Measurements from ENCODE around the gene IPO4. TPM values are rescaled to one million over a fixed set of nuclear protein-coding genes. Genes with fewer than 3 reads are reported as not detected.

IPO4 gene
- total RNA-seq, 1 experiment from 2014 or later, result 116 TPM

DNA sequence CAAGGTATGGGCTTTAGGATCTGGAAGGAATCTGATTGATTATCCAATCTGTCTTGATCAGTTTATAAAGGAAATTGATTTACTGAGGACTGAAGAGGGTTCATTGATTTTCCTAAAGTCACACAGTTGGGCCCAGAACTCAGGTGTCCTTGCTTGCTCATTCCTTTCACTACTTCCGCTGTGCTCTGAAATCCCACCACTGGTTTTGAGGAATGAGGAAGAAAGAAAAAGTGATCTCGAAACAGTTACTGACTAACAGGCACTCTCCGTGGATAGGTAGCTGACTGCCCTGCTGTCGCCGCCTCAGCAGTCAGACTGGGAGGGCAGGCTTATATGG, 58.3 kb downstream of the IPO4 start, which contains the start of gene FITM1:
Gene FITM1 (plus strand): TSS at position 280 of the 337 bp plus-strand sequence. CDS start 905 bp downstream, outside the sequence.
- no peak within 1 kb of the TSS for H3K56ac ChIP-seq (ENCODE audit: insufficient read length, low read depth, low read length)
- H3K14ac ChIP-seq (ENCODE audit: insufficient read depth, low read length), result no peak within 1 kb of the TSS
- no peak for DNase-seq
- no peak within 1 kb of the TSS for H3K23ac ChIP-seq (ENCODE audit: insufficient read length, low read depth, low read length)
- peaks cover 1% of the 10 kb centered on the region for H3K23me2 ChIP-seq (ENCODE audit: insufficient read length, low read depth, low read length, poor library complexity, severe bottlenecking)
- Mint-ChIP-seq H3K27ac (peak within 1 kb of the TSS in 2 of 3 experiments; percentile 31 to 48; a peak in 2 of 7 replicates), H3K27me3 (ENCODE audit: low read depth) (no peaks in the 10 kb centered on the region), H3K36me3 (ENCODE audit: insufficient read depth in 1 of 3, low read depth in 3 of 3) (no peaks in the 10 kb centered on the region; a peak in 1 of 7 replicates), H3K4me3 (no peak within 1 kb of the TSS), H3K4me1 (peaks cover 4 to 5% of the 10 kb centered on the region in 2 experiments; a peak in 3 of 4 replicates), H3K9me3 (0 out of 5 replicates have a peak, but pooled peaks cover 0 to 2% of the 10 kb centered on the region in 2 experiments)
- H2BK5ac ChIP-seq (ENCODE audit: insufficient read length, low read length), result no peak within 1 kb of the TSS
- no peak within 1 kb of the TSS for H2BK15ac ChIP-seq (ENCODE audit: low read depth, low read length)
- H2BK120ac ChIP-seq (ENCODE audit: low read depth, low read length, poor library complexity, severe bottlenecking), result no peak within 1 kb of the TSS
- H2AFZ ChIP-seq (ENCODE audit: low read length), result no peak within 1 kb of the TSS
- H3K4ac ChIP-seq (ENCODE audit: low read depth, low read length), result no peak within 1 kb of the TSS
- no CpG with 5 or more reads among the region's 5 CpGs for WGBS (ENCODE audit: extremely low coverage, insufficient read length, low lambda C conversion rate)
- H4K91ac ChIP-seq (ENCODE audit: insufficient read length, low read depth, low read length), result no peak within 1 kb of the TSS
- H3K9ac ChIP-seq (ENCODE audit: extremely low read depth, insufficient read length, low read length), result no peak within 1 kb of the TSS
- no peaks in the 10 kb centered on the region for H3K27me3 ChIP-seq (ENCODE audit: insufficient read depth, low read length)
- no peaks in the 10 kb centered on the region for H4K20me1 ChIP-seq (ENCODE audit: control insufficient read depth, insufficient read depth, insufficient read length)
- H3K18ac ChIP-seq (ENCODE audit: insufficient read length, low read depth, low read length), result no peak within 1 kb of the TSS
- H3K4me1 ChIP-seq (ENCODE audit: insufficient read depth, low read length), result no peaks in the 10 kb centered on the region
- H3K79me1 ChIP-seq (ENCODE audit: insufficient read depth, low read depth, low read length, poor library complexity, severe bottlenecking), result no peaks in the 10 kb centered on the region
- H3K9me3 ChIP-seq (ENCODE audit: control insufficient read depth, low read depth, low read length), result no peaks in the 10 kb centered on the region
- no peak within 1 kb of the TSS for H2AK5ac ChIP-seq (ENCODE audit: insufficient read length, low read length)
- H3K79me2 ChIP-seq (ENCODE audit: insufficient read depth, low read length), result no peaks in the 10 kb centered on the region
- no peak within 1 kb of the TSS for H2BK20ac ChIP-seq (ENCODE audit: low read depth, low read length, poor library complexity, severe bottlenecking)
- H3K27ac ChIP-seq (ENCODE audit: insufficient read length, low read depth, low read length), result no peak within 1 kb of the TSS
- TF ChIP-seq, protein P1, sequence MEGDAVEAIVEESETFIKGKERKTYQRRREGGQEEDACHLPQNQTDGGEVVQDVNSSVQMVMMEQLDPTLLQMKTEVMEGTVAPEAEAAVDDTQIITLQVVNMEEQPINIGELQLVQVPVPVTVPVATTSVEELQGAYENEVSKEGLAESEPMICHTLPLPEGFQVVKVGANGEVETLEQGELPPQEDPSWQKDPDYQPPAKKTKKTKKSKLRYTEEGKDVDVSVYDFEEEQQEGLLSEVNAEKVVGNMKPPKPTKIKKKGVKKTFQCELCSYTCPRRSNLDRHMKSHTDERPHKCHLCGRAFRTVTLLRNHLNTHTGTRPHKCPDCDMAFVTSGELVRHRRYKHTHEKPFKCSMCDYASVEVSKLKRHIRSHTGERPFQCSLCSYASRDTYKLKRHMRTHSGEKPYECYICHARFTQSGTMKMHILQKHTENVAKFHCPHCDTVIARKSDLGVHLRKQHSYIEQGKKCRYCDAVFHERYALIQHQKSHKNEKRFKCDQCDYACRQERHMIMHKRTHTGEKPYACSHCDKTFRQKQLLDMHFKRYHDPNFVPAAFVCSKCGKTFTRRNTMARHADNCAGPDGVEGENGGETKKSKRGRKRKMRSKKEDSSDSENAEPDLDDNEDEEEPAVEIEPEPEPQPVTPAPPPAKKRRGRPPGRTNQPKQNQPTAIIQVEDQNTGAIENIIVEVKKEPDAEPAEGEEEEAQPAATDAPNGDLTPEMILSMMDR (conservative IDR thresholded peaks at IDR 0.05), result no peak
- H3T11ph ChIP-seq (ENCODE audit: low read length), result no peak within 1 kb of the TSS
- H4K8ac ChIP-seq (replicated peaks; ENCODE audit: insufficient read length, low read depth, low read length), result no peak within 1 kb of the TSS
- no peak within 1 kb of the TSS for H4K5ac ChIP-seq (ENCODE audit: insufficient read length, low read depth, low read length)
- no peak within 1 kb of the TSS for H3K4me2 ChIP-seq (ENCODE audit: insufficient read depth, insufficient read length, low read length)
- H2BK12ac ChIP-seq (ENCODE audit: insufficient read length, low read depth, low read length), result no peak within 1 kb of the TSS

Small RNA genes within 50 kb of the gene (microRNA-seq; reads per million reads assigned to microRNA genes)
- gene MIR7703 (ENCODE audit: borderline microRNAs expressed), result not detected

Other genes starting within 250 kb of the IPO4 start
- 11.2 and 12.7 TPM in 2 replicates for gene DHRS4, start 235.0 kb downstream of the IPO4 start, total RNA-seq (2021)
- gene DHRS4L2, start 199.9 kb downstream of the IPO4 start, total RNA-seq (2021), result 9.7 and 10.2 TPM in 2 replicates
- 4.7 and 5.8 TPM in 2 replicates for gene CARMIL3, start 136.8 kb downstream of the IPO4 start, total RNA-seq (2021)
- gene CPNE6, start 117.3 kb downstream of the IPO4 start, total RNA-seq (2021), result not detected in 2 replicates
- 48.9 and 50.2 TPM in 2 replicates for gene PCK2, start 94.5 kb downstream of the IPO4 start, total RNA-seq (2021)
- gene DCAF11, start 74.0 kb downstream of the IPO4 start, total RNA-seq (2021), result 73.4 and 74.3 TPM in 2 replicates
- gene NRL, start 73.9 kb downstream of the IPO4 start, total RNA-seq (2021), result 2.2 and 2.5 TPM in 2 replicates
- 0.31 and 0.72 TPM in 2 replicates for gene FITM1, start 58.2 kb downstream of the IPO4 start, total RNA-seq (2021)
- 109 TPM in 2 replicates for gene PSME1, start 52.6 kb downstream of the IPO4 start, total RNA-seq (2021)
- 52.9 and 55.9 TPM in 2 replicates for gene EMC9, start 47.2 kb downstream of the IPO4 start, total RNA-seq (2021)
- gene PSME2, start 42.2 kb downstream of the IPO4 start, total RNA-seq (2021), result 125 and 126 TPM in 2 replicates
- gene RNF31, start 41.3 kb downstream of the IPO4 start, total RNA-seq (2021), result 67.8 and 87.3 TPM in 2 replicates
- gene IRF9, start 27.6 kb downstream of the IPO4 start, total RNA-seq (2021), result 20.9 and 27.6 TPM in 2 replicates
- 58.0 and 58.5 TPM in 2 replicates for gene REC8, start 16.7 kb downstream of the IPO4 start, total RNA-seq (2021)
- 31.6 and 31.8 TPM in 2 replicates for gene TM9SF1, start 6.6 kb upstream of the IPO4 start, total RNA-seq (2021)
- not detected in 2 replicates for gene TSSK4, start 16.9 kb upstream of the IPO4 start, total RNA-seq (2021)
- gene CHMP4A, start 24.7 kb upstream of the IPO4 start, total RNA-seq (2021), result 42.0 and 46.2 TPM in 2 replicates
- 18.8 and 19.0 TPM in 2 replicates for gene MDP1, start 27.2 kb upstream of the IPO4 start, total RNA-seq (2021)
- gene NEDD8, start 43.6 kb upstream of the IPO4 start, total RNA-seq (2021), result 214 and 225 TPM in 2 replicates
- gene GMPR2, start 44.1 kb upstream of the IPO4 start, total RNA-seq (2021), result 84.7 and 86.9 TPM in 2 replicates
- gene TINF2, start 53.8 kb upstream of the IPO4 start, total RNA-seq (2021), result 41.3 and 47.6 TPM in 2 replicates
- gene TGM1, start 74.4 kb upstream of the IPO4 start, total RNA-seq (2021), result 1.8 and 2.9 TPM in 2 replicates
- gene RABGGTA, start 82.8 kb upstream of the IPO4 start, total RNA-seq (2021), result 25.6 and 26.1 TPM in 2 replicates
- gene DHRS1, start 111.0 kb upstream of the IPO4 start, total RNA-seq (2021), result 18.2 and 19.1 TPM in 2 replicates
- gene NOP9, start 111.0 kb upstream of the IPO4 start, total RNA-seq (2021), result 34.7 and 35.0 TPM in 2 replicates
- gene CIDEB, start 119.2 kb upstream of the IPO4 start, total RNA-seq (2021), result not detected in 2 replicates
- 13.0 and 13.4 TPM in 2 replicates for gene LTB4R2, start 121.3 kb upstream of the IPO4 start, total RNA-seq (2021)
- 8.9 and 9.2 TPM in 2 replicates for gene LTB4R, start 122.7 kb upstream of the IPO4 start, total RNA-seq (2021)
- gene ADCY4, start 146.3 kb upstream of the IPO4 start, total RNA-seq (2021), result 0.09 and 0.53 TPM in 2 replicates
- gene RIPK3, start 151.2 kb upstream of the IPO4 start, total RNA-seq (2021), result 0.35 TPM in 1 of 2 replicates, not detected in the other
- 43.0 and 46.4 TPM in 2 replicates for gene NFATC4, start 179.4 kb upstream of the IPO4 start, total RNA-seq (2021)
- gene NYNRIN, start 210.2 kb upstream of the IPO4 start, total RNA-seq (2021), result 18.1 and 18.7 TPM in 2 replicates
- 0.39 and 0.44 TPM in 2 replicates for gene CBLN3, start 240.9 kb upstream of the IPO4 start, total RNA-seq (2021)
- 30.0 and 31.3 TPM in 2 replicates for gene KHNYN, start 241.1 kb upstream of the IPO4 start, total RNA-seq (2021)